HepG2 (cell line): ENCODE measurements around the gene TRAPPC10. TPM values are rescaled to one million over a fixed set of nuclear protein-coding genes. Genes with fewer than 3 reads are reported as not detected.
A peak's percentile ranks its signal among the peaks of the same experiment; 100 is the strongest.

Source experiments
- ATAC-seq: fragments of 200-7000 bp; cut with Tn5 transposase; 3 replicates; pipeline ENCODE4 v1.9.1; 2020; ENCODE audit warnings: mild to moderate bottlenecking, moderate library complexity
- BruUV-seq: library from RNA; stranded (reverse); fragments of 400-500 nt; replicated peaks from 2 replicates; lab custom pipeline; 2021; lab: Mats Ljungman, UMichigan
- CTCF ChIA-PET: fragments of 300-600 bp; formaldehyde crosslinking; extraction: SDS; loops from one replicate; lab custom pipeline; 2021; ENCODE audit warnings: low total read pairs, inconsistent platforms, low intra/inter-chr PET ratio; lab: Yijun Ruan, JAX
- POLR2A ChIA-PET: fragments of 350-600 bp; sonication (Branson Sonifier 250); formaldehyde crosslinking; loops from one replicate; lab custom pipeline; 2020; ENCODE audit warnings: antibody characterized with exemption, inconsistent platforms; lab: Yijun Ruan, JAX
- DNase-seq: peaks from one replicate; pipeline ENCODE4 v3.0.0-alpha.2; 2015; ENCODE audit warnings: low spot score
- FAIRE-seq: peaks from 3 replicates; lab custom pipeline; 2011; peaks lifted over from hg19 to GRCh38; lab: Jason Lieb, UNC
- H2AFZ ChIP-seq: one replicate; pipeline ENCODE4 v1.6.1; 2011; ENCODE audit warnings: low read length, inconsistent platforms
- H3K27ac ChIP-seq: fragments of 300-600 bp; 3 replicates; pipeline ENCODE4 v1.8.0; 2011; ENCODE audit warnings: mixed run types, mild to moderate bottlenecking, mixed read lengths, low read length, inconsistent platforms; ENCODE audit not compliant: insufficient read depth; ENCODE audit errors: extremely low read length
- H3K27me3 ChIP-seq, 2 experiments: fragments of 200-600 bp in 1 of 2; 2 replicates in 1 of 2; 3 replicates in 1 of 2; pipeline versions ENCODE4 v1.6.0 to v1.8.0; 2011; ENCODE audit warnings: low read length in 2 of 2, mild to moderate bottlenecking in 2 of 2, moderate library complexity in 2 of 2, inconsistent platforms in 1 of 2; ENCODE audit not compliant: insufficient read depth in 2 of 2, control insufficient read depth in 1 of 2
- H3K36me3 ChIP-seq, 2 experiments: fragments of 200-600 bp in 1 of 2; replicated peaks in 1 of 2; 2 replicates in 1 of 2; 3 replicates in 1 of 2; pipeline versions ENCODE4 v1.5.1 to v1.8.0; 2011; ENCODE audit warnings: low read length in 2 of 2, inconsistent platforms in 1 of 2; ENCODE audit not compliant: insufficient read depth in 2 of 2, control insufficient read depth in 1 of 2
- H3K4me1 ChIP-seq: 2 replicates; pipeline ENCODE4 v1.5.1; 2012; ENCODE audit warnings: low read length, inconsistent platforms; ENCODE audit not compliant: insufficient read depth
- H3K4me2 ChIP-seq: 2 replicates; pipeline ENCODE4 v1.6.0; 2011; ENCODE audit warnings: low read depth, low read length, inconsistent platforms
- H3K4me3 ChIP-seq, 3 experiments: fragments of 200-600 bp in 1 of 3; sonication (generic), shearing (Covaris generic) in 1 of 3; replicated peaks in 1 of 3; 2 replicates each; pipeline ENCODE4 v1.5.1; 2011 to 2016; ENCODE audit warnings: low read length in 3 of 3, inconsistent platforms in 2 of 3, low read depth in 2 of 3, mild to moderate bottlenecking in 2 of 3, control low read depth in 1 of 3, mixed read lengths in 1 of 3; ENCODE audit not compliant: insufficient read depth in 1 of 3
- H3K79me2 ChIP-seq: one replicate; pipeline ENCODE4 v1.6.1; 2011; ENCODE audit warnings: low read length, inconsistent platforms; ENCODE audit not compliant: insufficient read depth
- H3K9ac ChIP-seq: 2 replicates; pipeline ENCODE4 v1.6.0; 2011; ENCODE audit warnings: mild to moderate bottlenecking, low read depth, low read length, inconsistent platforms; ENCODE audit not compliant: insufficient read depth
- H3K9me3 ChIP-seq: 2 replicates; pipeline ENCODE4 v1.5.1; 2012; ENCODE audit warnings: mild to moderate bottlenecking, low read length
- H4K20me1 ChIP-seq: 2 replicates; pipeline ENCODE4 v1.6.0; 2011; ENCODE audit warnings: inconsistent platforms, mild to moderate bottlenecking, low read length, moderate library complexity; ENCODE audit not compliant: insufficient read depth
- AGO2 ChIP-seq: fragments of 200-400 bp; formaldehyde crosslinking; optimal IDR thresholded peaks from 2 replicates; pipeline ENCODE3; 2017; ENCODE audit warnings: mild to moderate bottlenecking, low read depth, low read length, moderate library complexity
- BCL6 ChIP-seq: IDR thresholded peaks from 2 replicates; pipeline ENCODE4 v1.6.1; 2016; ENCODE audit warnings: missing genetic modification reagents, missing compliant biosample characterization
- BRCA1 ChIP-seq: sonication (generic); formaldehyde crosslinking; IDR thresholded peaks from 2 replicates; pipeline ENCODE4 v1.4.0; 2020; ENCODE audit warnings: missing genetic modification reagents
- KAT8 ChIP-seq: IDR thresholded peaks from 2 replicates; pipeline ENCODE4 v1.6.1; 2016; ENCODE audit warnings: missing genetic modification reagents, missing compliant biosample characterization
- MAF1 ChIP-seq: sonication (generic); formaldehyde crosslinking; IDR thresholded peaks from 2 replicates; pipeline ENCODE4 v1.5.0; 2020; ENCODE audit warnings: missing genetic modification reagents, borderline replicate concordance
- NFE2 ChIP-seq: sonication (generic); formaldehyde crosslinking; IDR thresholded peaks from 2 replicates; pipeline ENCODE4 v1.4.0; 2020; ENCODE audit warnings: missing genetic modification reagents
- PCBP2 ChIP-seq: fragments of 200-400 bp; formaldehyde crosslinking; optimal IDR thresholded peaks from 2 replicates; pipeline ENCODE3; 2018; ENCODE audit warnings: low read length, low read depth; ENCODE audit not compliant: poor library complexity, severe bottlenecking
- RNF2 ChIP-seq: fragments of 450-650 bp; conservative IDR thresholded peaks from 2 replicates; pipeline ENCODE4 v1.6.1; 2016; ENCODE audit warnings: low read depth
- SALL1 ChIP-seq: sonication (generic); formaldehyde crosslinking; IDR thresholded peaks from 2 replicates; pipeline ENCODE4 v1.8.0; 2022; ENCODE audit warnings: mild to moderate bottlenecking, missing genetic modification reagents
- SMAD9 ChIP-seq: sonication (generic); formaldehyde crosslinking; IDR thresholded peaks from 2 replicates; pipeline ENCODE4 v1.5.1; 2020; ENCODE audit warnings: mild to moderate bottlenecking, missing genetic modification reagents
- TCF7L2 ChIP-seq: IDR thresholded peaks from 2 replicates; pipeline ENCODE4 v1.6.1; 2011; ENCODE audit warnings: mild to moderate bottlenecking, low read depth, low read length, moderate library complexity
- ZMYM3 ChIP-seq: sonication (generic); formaldehyde crosslinking; IDR thresholded peaks from 2 replicates; pipeline ENCODE4 v1.5.1; 2020; ENCODE audit warnings: mild to moderate bottlenecking, missing genetic modification reagents
- ZNF547 ChIP-seq: sonication (generic); formaldehyde crosslinking; IDR thresholded peaks from 2 replicates; pipeline ENCODE4 v1.5.1; 2020; ENCODE audit warnings: mild to moderate bottlenecking, missing genetic modification reagents
- ZNF75D ChIP-seq: sonication (generic); formaldehyde crosslinking; IDR thresholded peaks from 2 replicates; pipeline ENCODE4 v1.8.1; 2023; ENCODE audit warnings: missing genetic modification reagents, mild to moderate bottlenecking, borderline replicate concordance
- WGBS: methylation state at CpG from one replicate; pipeline ENCODE4 v1.1.6; 2017; ENCODE audit warnings: low lambda C conversion rate; 5-methylcytosine and 5-hydroxymethylcytosine counted together
- in situ Hi-C: cut with HindIII; loops from 2 replicates; pipeline ENCODE4 v1.10.0; 2017; ENCODE audit warnings: low pct_unique_long_range_greater_than_20kb; ENCODE audit not compliant: extremely low pct_ligation_motif_present
- intact Hi-C: fragments of 100-400 bp; cut with micrococcal nuclease; formaldehyde crosslinking; loops from one replicate; pipeline ENCODE4 v1.10.0; 2022; ENCODE audit not compliant: unreplicated experiment
- polyA plus RNA-seq, 8 experiments: library from polyadenylated mRNA; depleted of rRNA in 3 of 8; stranded (reverse) in 7 of 8; unstranded in 1 of 8; fragments of >200 nt; fragmentation: Illumina TruSeq in 4 of 8; extraction: Trizol in 4 of 8; gene quantifications; 2 replicates each; pipeline versions ENCODE4 v1.2.1 to v1.2.3, GENCODE V29; 2011 to 2016; ENCODE audit warnings: low read depth in 4 of 8, missing spikeins in 1 of 8, mixed read lengths in 1 of 8; ENCODE audit not compliant: insufficient read depth in 1 of 8
- total RNA-seq, 5 experiments: library from RNA; depleted of rRNA; stranded (reverse); fragments of >200 nt; fragmentation: Illumina TruSeq; extraction: Trizol; gene quantifications; 2 replicates each; pipeline ENCODE4 v1.2.3, GENCODE V29; 2016; ENCODE audit warnings: low read depth in 1 of 5
- TF ChIP-seq, protein P1 (sequence below): IDR thresholded peaks from 2 replicates; pipeline ENCODE4 v1.6.1; 2016; ENCODE audit warnings: mild to moderate bottlenecking, missing biosample characterization, missing genetic modification reagents
- TF ChIP-seq, protein P2 (sequence below): IDR thresholded peaks from 2 replicates; pipeline ENCODE4 v1.6.1; 2016; ENCODE audit warnings: low read depth, borderline replicate concordance
- TF ChIP-seq, protein P3 (sequence below), 2 experiments: fragments of 450-650 bp in 1 of 2; sonication (generic) in 1 of 2; formaldehyde crosslinking; IDR thresholded peaks; 2 replicates each; pipeline versions ENCODE4 v1.5.0 to v1.8.0; 2020 to 2022; ENCODE audit warnings: mild to moderate bottlenecking in 1 of 2, missing genetic modification reagents in 1 of 2
- TF ChIP-seq, protein P4 (sequence below): IDR thresholded peaks from 2 replicates; pipeline ENCODE4 v1.4.0; 2020; ENCODE audit warnings: mild to moderate bottlenecking, missing genetic modification reagents
- TF ChIP-seq, protein P5 (sequence below): sonication (generic); formaldehyde crosslinking; IDR thresholded peaks from 2 replicates; pipeline ENCODE4 v1.4.0; 2020; ENCODE audit warnings: mild to moderate bottlenecking, missing genetic modification reagents

TRAPPC10 gene
- total and polyA plus RNA-seq, 2 of the 13 experiments (the other 11 are each of a cell fraction or from before 2014, with no cell fraction given): 10.6 to 16.5 TPM

DNA sequence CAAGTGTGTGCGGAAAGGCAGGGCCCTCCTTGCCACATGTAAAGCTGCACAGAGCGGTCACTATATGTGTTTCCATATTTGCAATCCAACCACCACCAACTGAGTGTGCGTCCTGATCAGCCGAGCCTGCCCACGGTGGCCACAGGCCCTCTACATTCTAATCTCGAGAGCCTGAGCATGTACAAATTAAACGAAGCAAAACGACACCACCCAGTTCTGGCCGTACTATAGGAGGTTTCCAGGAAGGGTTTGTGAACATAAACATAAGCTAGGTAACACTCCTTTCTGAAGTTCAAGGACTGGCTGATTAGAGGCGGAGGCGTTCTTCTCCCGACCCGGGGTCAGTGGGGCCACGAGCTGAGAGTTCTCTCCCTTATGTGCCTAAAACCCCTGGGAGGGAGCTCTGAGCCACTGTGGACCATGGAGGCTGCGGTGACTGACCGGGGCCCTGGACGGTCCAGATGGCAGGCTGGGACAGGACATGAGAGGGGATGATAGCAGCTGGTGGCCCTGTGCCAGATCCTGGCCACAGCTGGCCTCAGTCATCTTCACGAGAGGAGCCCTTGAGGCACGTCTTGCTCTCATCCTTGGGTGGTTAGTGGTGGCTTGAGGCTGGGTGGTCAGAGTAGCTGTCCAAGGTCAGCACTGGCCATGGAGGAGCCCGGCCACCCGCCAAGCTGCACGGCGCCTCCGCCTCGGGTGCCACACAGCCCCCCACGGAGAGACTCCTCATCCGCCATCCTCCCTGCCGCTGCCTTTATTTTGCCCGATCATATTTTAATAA is 39.1 kb upstream of the TRAPPC10 start:
- Histone ChIP-seq H3K4me1 (peaks cover 17% of the 10 kb centered on the region), H3K9me3 (no peaks in the 10 kb centered on the region), H3K4me2 (no peak overlapping the region), H2AFZ (no peak overlapping the region), H3K27ac (peak overlapping the region; percentile 30), H3K27me3 (no peaks in the 10 kb centered on the region), H3K9ac (no peak overlapping the region), H4K20me1 (no peaks in the 10 kb centered on the region), H3K4me3 (no peak overlapping the region), H3K79me2 (no peaks in the 10 kb centered on the region), H3K36me3 (peaks cover 13 to 32% of the 10 kb centered on the region in 2 experiments; a peak in 4 of 5 replicates)
- intact Hi-C loops: loop anchor here (1.0 kb wide), 1 partner anchor 62 kb away; no protein-coding TSS in a partner anchor
- no peak for DNase-seq
- POLR2A ChIA-PET: interaction anchor here (1.1 kb wide), 1 partner anchor 18 kb away, joined by 4 read pairs; no protein-coding TSS in a partner anchor
- no peak for FAIRE-seq
- WGBS: 69% methylated on average over 22 of the region's 29 CpGs
- CTCF ChIA-PET: no interaction called here
- in situ Hi-C loops: no loop called here
- BruUV-seq: no TSS peak
- ATAC-seq: peak; percentile 43
- no peak for TF ChIP-seq ZNF75D (CRISPR knock-in tag)
- 0 out of 2 replicates have a peak, but pooled peaks have one; percentile 10 for TF ChIP-seq SALL1 (CRISPR knock-in tag)
- TF ChIP-seq RNF2: no peak
- no peak for TF ChIP-seq TCF7L2
- TF ChIP-seq, protein P1, sequence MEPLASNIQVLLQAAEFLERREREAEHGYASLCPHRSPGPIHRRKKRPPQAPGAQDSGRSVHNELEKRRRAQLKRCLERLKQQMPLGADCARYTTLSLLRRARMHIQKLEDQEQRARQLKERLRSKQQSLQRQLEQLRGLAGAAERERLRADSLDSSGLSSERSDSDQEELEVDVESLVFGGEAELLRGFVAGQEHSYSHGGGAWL (CRISPR knock-in tag): no peak
- TF ChIP-seq BRCA1 (CRISPR knock-in tag): no peak
- no peak for TF ChIP-seq SMAD9
- peak; percentile 15 for TF ChIP-seq AGO2
- no peak for TF ChIP-seq ZNF547 (CRISPR knock-in tag)
- TF ChIP-seq BCL6 (CRISPR knock-in tag): peak; percentile 29; the same call in 1 of the 2 replicates
- TF ChIP-seq ZMYM3 (CRISPR knock-in tag): no peak
- TF ChIP-seq PCBP2: no peak
- TF ChIP-seq, protein P2, sequence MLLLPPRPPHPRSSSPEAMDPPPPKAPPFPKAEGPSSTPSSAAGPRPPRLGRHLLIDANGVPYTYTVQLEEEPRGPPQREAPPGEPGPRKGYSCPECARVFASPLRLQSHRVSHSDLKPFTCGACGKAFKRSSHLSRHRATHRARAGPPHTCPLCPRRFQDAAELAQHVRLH (CRISPR knock-in tag): no peak
- no peak for TF ChIP-seq MAF1 (CRISPR knock-in tag)
- TF ChIP-seq NFE2: no peak
- no peak for TF ChIP-seq KAT8 (CRISPR knock-in tag)
- TF ChIP-seq, protein P3, sequence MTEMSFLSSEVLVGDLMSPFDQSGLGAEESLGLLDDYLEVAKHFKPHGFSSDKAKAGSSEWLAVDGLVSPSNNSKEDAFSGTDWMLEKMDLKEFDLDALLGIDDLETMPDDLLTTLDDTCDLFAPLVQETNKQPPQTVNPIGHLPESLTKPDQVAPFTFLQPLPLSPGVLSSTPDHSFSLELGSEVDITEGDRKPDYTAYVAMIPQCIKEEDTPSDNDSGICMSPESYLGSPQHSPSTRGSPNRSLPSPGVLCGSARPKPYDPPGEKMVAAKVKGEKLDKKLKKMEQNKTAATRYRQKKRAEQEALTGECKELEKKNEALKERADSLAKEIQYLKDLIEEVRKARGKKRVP (CRISPR knock-in tag; IDR thresholded peaks at IDR 0.05): no peak
- TF ChIP-seq, protein P4, sequence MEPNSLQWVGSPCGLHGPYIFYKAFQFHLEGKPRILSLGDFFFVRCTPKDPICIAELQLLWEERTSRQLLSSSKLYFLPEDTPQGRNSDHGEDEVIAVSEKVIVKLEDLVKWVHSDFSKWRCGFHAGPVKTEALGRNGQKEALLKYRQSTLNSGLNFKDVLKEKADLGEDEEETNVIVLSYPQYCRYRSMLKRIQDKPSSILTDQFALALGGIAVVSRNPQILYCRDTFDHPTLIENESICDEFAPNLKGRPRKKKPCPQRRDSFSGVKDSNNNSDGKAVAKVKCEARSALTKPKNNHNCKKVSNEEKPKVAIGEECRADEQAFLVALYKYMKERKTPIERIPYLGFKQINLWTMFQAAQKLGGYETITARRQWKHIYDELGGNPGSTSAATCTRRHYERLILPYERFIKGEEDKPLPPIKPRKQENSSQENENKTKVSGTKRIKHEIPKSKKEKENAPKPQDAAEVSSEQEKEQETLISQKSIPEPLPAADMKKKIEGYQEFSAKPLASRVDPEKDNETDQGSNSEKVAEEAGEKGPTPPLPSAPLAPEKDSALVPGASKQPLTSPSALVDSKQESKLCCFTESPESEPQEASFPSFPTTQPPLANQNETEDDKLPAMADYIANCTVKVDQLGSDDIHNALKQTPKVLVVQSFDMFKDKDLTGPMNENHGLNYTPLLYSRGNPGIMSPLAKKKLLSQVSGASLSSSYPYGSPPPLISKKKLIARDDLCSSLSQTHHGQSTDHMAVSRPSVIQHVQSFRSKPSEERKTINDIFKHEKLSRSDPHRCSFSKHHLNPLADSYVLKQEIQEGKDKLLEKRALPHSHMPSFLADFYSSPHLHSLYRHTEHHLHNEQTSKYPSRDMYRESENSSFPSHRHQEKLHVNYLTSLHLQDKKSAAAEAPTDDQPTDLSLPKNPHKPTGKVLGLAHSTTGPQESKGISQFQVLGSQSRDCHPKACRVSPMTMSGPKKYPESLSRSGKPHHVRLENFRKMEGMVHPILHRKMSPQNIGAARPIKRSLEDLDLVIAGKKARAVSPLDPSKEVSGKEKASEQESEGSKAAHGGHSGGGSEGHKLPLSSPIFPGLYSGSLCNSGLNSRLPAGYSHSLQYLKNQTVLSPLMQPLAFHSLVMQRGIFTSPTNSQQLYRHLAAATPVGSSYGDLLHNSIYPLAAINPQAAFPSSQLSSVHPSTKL (CRISPR knock-in tag): 0 out of 2 replicates have a peak, but pooled peaks have one; percentile 12
- TF ChIP-seq, protein P5, sequence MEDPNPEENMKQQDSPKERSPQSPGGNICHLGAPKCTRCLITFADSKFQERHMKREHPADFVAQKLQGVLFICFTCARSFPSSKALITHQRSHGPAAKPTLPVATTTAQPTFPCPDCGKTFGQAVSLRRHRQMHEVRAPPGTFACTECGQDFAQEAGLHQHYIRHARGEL (CRISPR knock-in tag): no peak
